Activated T-cell treated with anti-CD3 and anti-CD28 coated beads for 4 hours (primary cell): ENCODE measurements around the gene PCDHGA2.
"Not testable (repeated sequence)": the region's sequence is repeated elsewhere in the genome, so short reads cannot be mapped to it uniquely, and the experiment has no call there.

Experiments used
- DNase-seq: peaks from one replicate; pipeline ENCODE4 v3.0.0-alpha.2; 2020

PCDHGA2 gene

GRCh38 chr5:141338538-141339306 lies at the start of gene PCDHGA2:
PCDHGA2 (plus strand) TSS chr5:141338760.
- no peak for DNase-seq

GRCh38 chr5:141298376-141298775 lies 40.2 kb upstream of the PCDHGA2 start:
- DNase-seq: no peak

GRCh38 chr5:141303756-141304155 lies 34.8 kb upstream of the PCDHGA2 start, which contains the start of gene SLC25A2:
SLC25A2 (minus strand) TSS chr5:141304049; CDS start chr5:141303865, 184 bp downstream.
- DNase-seq: no peak

GRCh38 chr5:141306630-141307029 lies 31.9 kb upstream of the PCDHGA2 start:
- DNase-seq: no peak

GRCh38 chr5:141313711-141314110 lies 24.8 kb upstream of the PCDHGA2 start:
- no peak for DNase-seq

- DNase-seq: not testable (repeated sequence)
These were observed 21.6 kb upstream of the PCDHGA2 start for GRCh38 chr5:141316963-141317362.

GRCh38 chr5:141319202-141319601 lies 19.4 kb upstream of the PCDHGA2 start:
- no peak for DNase-seq

- no peak for DNase-seq
These were observed 18.9 kb upstream of the PCDHGA2 start for GRCh38 chr5:141319699-141320098.

- peak; percentile 89 for DNase-seq
These were observed 18.1 kb upstream of the PCDHGA2 start, which contains the start of gene TAF7 for GRCh38 chr5:141320225-141321169. TAF7 (minus strand) TSS chr5:141320784; CDS start chr5:141320044, 740 bp downstream.

- no peak for DNase-seq
These were observed 16.3 kb upstream of the PCDHGA2 start for GRCh38 chr5:141322261-141322660.

- peak; percentile 52 for DNase-seq
These were observed 12.3 kb upstream of the PCDHGA2 start for GRCh38 chr5:141326088-141326854.

GRCh38 chr5:141328231-141328630 lies 10.3 kb upstream of the PCDHGA2 start:
- DNase-seq: no peak

GRCh38 chr5:141330299-141331080 lies 8.1 kb upstream of the PCDHGA2 start, which contains the start of gene PCDHGA1:
PCDHGA1 (plus strand) TSS chr5:141330514.
- no peak for DNase-seq

GRCh38 chr5:141332571-141332970 lies 6.0 kb upstream of the PCDHGA2 start:
- not testable (repeated sequence) for DNase-seq

GRCh38 chr5:141340781-141341354 lies 2.3 kb downstream of the PCDHGA2 start:
- DNase-seq: not testable (repeated sequence)

- no peak for DNase-seq
These were observed 4.2 kb downstream of the PCDHGA2 start for GRCh38 chr5:141342773-141343172.

GRCh38 chr5:141343242-141343952 lies 4.8 kb downstream of the PCDHGA2 start, which contains the start of gene PCDHGA3:
PCDHGA3 (plus strand) TSS chr5:141343829; CDS start chr5:141344034, 205 bp downstream.
- no peak for DNase-seq

GRCh38 chr5:141343953-141344463 lies 5.4 kb downstream of the PCDHGA2 start:
- no peak for DNase-seq

GRCh38 chr5:141345327-141345726 lies 6.8 kb downstream of the PCDHGA2 start:
- DNase-seq: no peak

GRCh38 chr5:141346017-141346416 lies 7.5 kb downstream of the PCDHGA2 start:
- not testable (repeated sequence) for DNase-seq
